ENCODE data around the gene CAMK2D. TPM values are rescaled to one million over a fixed set of nuclear protein-coding genes. Genes with fewer than 3 reads are reported as not detected.

The CAMK2D gene
- total RNA-seq, 2 experiments from 2014 or later, result 104 to 120 TPM

GRCh38 chr4:113760094-113760794 lies 1.3 kb downstream of the CAMK2D start:
- TF ChIP-seq, protein P1, sequence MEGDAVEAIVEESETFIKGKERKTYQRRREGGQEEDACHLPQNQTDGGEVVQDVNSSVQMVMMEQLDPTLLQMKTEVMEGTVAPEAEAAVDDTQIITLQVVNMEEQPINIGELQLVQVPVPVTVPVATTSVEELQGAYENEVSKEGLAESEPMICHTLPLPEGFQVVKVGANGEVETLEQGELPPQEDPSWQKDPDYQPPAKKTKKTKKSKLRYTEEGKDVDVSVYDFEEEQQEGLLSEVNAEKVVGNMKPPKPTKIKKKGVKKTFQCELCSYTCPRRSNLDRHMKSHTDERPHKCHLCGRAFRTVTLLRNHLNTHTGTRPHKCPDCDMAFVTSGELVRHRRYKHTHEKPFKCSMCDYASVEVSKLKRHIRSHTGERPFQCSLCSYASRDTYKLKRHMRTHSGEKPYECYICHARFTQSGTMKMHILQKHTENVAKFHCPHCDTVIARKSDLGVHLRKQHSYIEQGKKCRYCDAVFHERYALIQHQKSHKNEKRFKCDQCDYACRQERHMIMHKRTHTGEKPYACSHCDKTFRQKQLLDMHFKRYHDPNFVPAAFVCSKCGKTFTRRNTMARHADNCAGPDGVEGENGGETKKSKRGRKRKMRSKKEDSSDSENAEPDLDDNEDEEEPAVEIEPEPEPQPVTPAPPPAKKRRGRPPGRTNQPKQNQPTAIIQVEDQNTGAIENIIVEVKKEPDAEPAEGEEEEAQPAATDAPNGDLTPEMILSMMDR (conservative IDR thresholded peaks at IDR 0.05; ENCODE audit: low read length), result no peak
- TF ChIP-seq EZH2phosphoT487 (IDR thresholded peaks at IDR 0.05; ENCODE audit: borderline replicate concordance, low read depth, low read length), result no peak
- peaks cover 42% of the 10 kb centered on the region for H3K4me1 ChIP-seq (ENCODE audit: insufficient read depth, low read length, poor library complexity, severe bottlenecking)
- H2AFZ ChIP-seq (ENCODE audit: low read length), result peak overlapping the region; percentile 22; the same call in 1 of the 2 replicates
- no peaks in the 10 kb centered on the region for H3K9me2 ChIP-seq (ENCODE audit: insufficient read depth, low read length)
- TSS peak; percentile 92 for BruUV-seq (replicated peaks)
- no peaks in the 10 kb centered on the region for H3K9me3 ChIP-seq (ENCODE audit: low read length)
- H3K4me2 ChIP-seq (ENCODE audit: low read length), result peak overlapping the region; percentile 95
- POLR2A ChIA-PET, result interaction anchor here (0.7 to 3.5 kb wide), 12 partner anchors 9 to 213 kb away, joined by 3 to 34 read pairs (median 4); no protein-coding TSS in a partner anchor
- intact Hi-C loops (cut with micrococcal nuclease; ENCODE audit: unreplicated experiment), result loop anchor here (2.0 to 10.0 kb wide), 4 partner anchors 77 to 1125 kb away; partner anchors contain the start of genes LARP7 and ZGRF1
- H3K36me3 ChIP-seq (ENCODE audit: insufficient read depth, low read length), result peaks cover 39% of the 10 kb centered on the region
- peak overlapping the region; percentile 89 for H3K4me3 ChIP-seq (ENCODE audit: low read depth, low read length, poor library complexity, severe bottlenecking)
- H3K79me2 ChIP-seq (ENCODE audit: insufficient read depth, low read depth, low read length), result peaks cover 63% of the 10 kb centered on the region
- no peaks in the 10 kb centered on the region for H4K20me1 ChIP-seq (ENCODE audit: insufficient read depth, low read length)
- CTCF ChIA-PET (ENCODE audit: unreplicated experiment), result interaction anchor here (0.6 kb wide), 3 partner anchors 210 to 305 kb away, joined by 3 to 8 read pairs (median 4); no protein-coding TSS in a partner anchor
- peak overlapping the region; percentile 99 for H3K27ac ChIP-seq (ENCODE audit: low read depth, low read length, poor library complexity, severe bottlenecking)
- peak; percentile 60 for DNase-seq (ENCODE audit: low spot score)

DNA sequence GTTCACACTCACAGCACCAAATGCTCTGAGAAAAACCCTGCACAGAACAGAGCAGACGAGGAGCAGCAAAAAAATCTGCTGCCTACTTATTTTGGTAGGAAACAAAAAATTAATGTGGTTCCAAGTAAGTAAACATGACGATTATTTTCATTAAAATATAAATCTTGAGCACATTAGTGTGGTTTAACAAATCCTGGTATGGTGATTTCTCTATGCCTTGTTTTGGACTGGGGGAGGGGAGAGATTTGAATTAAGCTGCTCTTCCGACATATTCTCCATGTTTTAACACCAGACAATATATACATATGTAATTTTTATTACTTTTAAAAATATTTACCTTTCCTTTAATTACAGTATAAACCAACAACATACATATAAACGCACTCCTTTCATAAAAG lies 1.8 kb downstream of the CAMK2D start:
- no TSS peak for BruUV-seq (replicated peaks)

More for the DNA sequence above, 1.8 kb downstream of the CAMK2D start:
- Histone ChIP-seq H4K20me1 (ENCODE audit: insufficient read depth, low read length) (no peaks in the 10 kb centered on the region), H2AFZ (ENCODE audit: low read length) (peak overlapping the region; percentile 22; the same call in 1 of the 2 replicates), H3K79me2 (ENCODE audit: insufficient read depth, low read depth, low read length) (peaks cover 68% of the 10 kb centered on the region), H3K4me1 (ENCODE audit: insufficient read depth, low read length, poor library complexity, severe bottlenecking) (peaks cover 47% of the 10 kb centered on the region), H3K4me3 (ENCODE audit: low read depth, low read length, poor library complexity, severe bottlenecking) (peak overlapping the region; percentile 89), H3K4me2 (ENCODE audit: low read length) (peak overlapping the region; percentile 95), H3K9me2 (ENCODE audit: insufficient read depth, low read length) (no peaks in the 10 kb centered on the region), H3K9me3 (ENCODE audit: low read length) (no peaks in the 10 kb centered on the region), H3K27ac (ENCODE audit: low read depth, low read length, poor library complexity, severe bottlenecking) (peak overlapping the region; percentile 99), H3K36me3 (ENCODE audit: insufficient read depth, low read length) (peaks cover 45% of the 10 kb centered on the region)
- CTCF ChIA-PET (ENCODE audit: unreplicated experiment), result no interaction called here
- TF ChIP-seq, protein P1 (conservative IDR thresholded peaks at IDR 0.05; ENCODE audit: low read length), result no peak
- TF ChIP-seq EZH2phosphoT487 (IDR thresholded peaks at IDR 0.05; ENCODE audit: borderline replicate concordance, low read depth, low read length), result no peak
- peak; percentile 46 for DNase-seq (ENCODE audit: low spot score)
- POLR2A ChIA-PET, result interaction anchor here (1.0 to 3.5 kb wide), 11 partner anchors 11 to 198 kb away, joined by 3 to 34 read pairs (median 5); no protein-coding TSS in a partner anchor
- intact Hi-C loops (cut with micrococcal nuclease; ENCODE audit: unreplicated experiment), result loop anchor here (2.0 to 10.0 kb wide), 4 partner anchors 77 to 1125 kb away; partner anchors contain the start of genes LARP7 and ZGRF1

Data from OCI-LY7 (cell line).